SK-N-SH (cell line): ENCODE results near the gene RABGAP1L. TPM values are rescaled to one million over a fixed set of nuclear protein-coding genes. Genes with fewer than 3 reads are reported as not detected.

Source experiments
- CTCF ChIA-PET: fragments of 300-600, 350-600 bp; formaldehyde crosslinking; extraction: SDS; loops from one replicate; lab custom pipeline; 2021; lab: Yijun Ruan, JAX
- POLR2A ChIA-PET: fragments of 350-600 bp; sonication (Branson Sonifier 250); formaldehyde crosslinking; extraction: SDS; loops from one replicate; lab custom pipeline; 2020; ENCODE audit warnings: antibody characterized with exemption, inconsistent platforms; lab: Yijun Ruan, JAX
- DNase-seq: peaks from one replicate; pipeline ENCODE4 v3.0.0; 2012
- H2AFZ ChIP-seq: fragments of 200-600 bp; sonication (generic); 2 replicates; pipeline ENCODE4 v1.8.1; 2016; ENCODE audit warnings: antibody characterized with exemption, mild to moderate bottlenecking, low read depth
- H3F3A ChIP-seq: fragments of 200-600 bp; sonication (generic); replicated peaks from 2 replicates; pipeline ENCODE3; 2016; ENCODE audit warnings: antibody characterized with exemption, mild to moderate bottlenecking; ENCODE audit not compliant: insufficient read depth
- H3K27ac ChIP-seq, 2 experiments: fragments of 200-500 bp in 1 of 2; fragments of 200-600 bp in 1 of 2; sonication (Bioruptor generic) in 1 of 2; sonication (generic), shearing (Covaris generic) in 1 of 2; 2 replicates each; pipeline versions ENCODE4 v1.5.1 to v1.6.1; 2014 to 2016; ENCODE audit warnings: low read depth in 2 of 2, inconsistent platforms in 1 of 2, low read length in 1 of 2, mild to moderate bottlenecking in 1 of 2, mixed read lengths in 1 of 2
- H3K27me3 ChIP-seq: fragments of 200-600 bp; sonication (generic), shearing (Covaris generic); 2 replicates; pipeline ENCODE4 v1.6.1; 2016; ENCODE audit warnings: mixed run types; ENCODE audit not compliant: insufficient read depth
- H3K36me3 ChIP-seq, 2 experiments: fragments of 200-500 bp in 1 of 2; fragments of 200-600 bp in 1 of 2; sonication (Bioruptor generic) in 1 of 2; sonication (generic) in 1 of 2; replicated peaks in 1 of 2; 2 replicates each; pipeline versions ENCODE3 to v1.5.1; 2014 to 2016; ENCODE audit warnings: low read length in 1 of 2, mild to moderate bottlenecking in 1 of 2; ENCODE audit not compliant: insufficient read depth in 2 of 2, control insufficient read depth in 1 of 2
- H3K4me1 ChIP-seq, 2 experiments: fragments of 200-500 bp in 1 of 2; fragments of 200-600 bp in 1 of 2; sonication (Bioruptor generic) in 1 of 2; sonication (generic), shearing (Covaris generic) in 1 of 2; 2 replicates each; pipeline versions ENCODE4 v1.5.1 to v1.6.1; 2014 to 2016; ENCODE audit warnings: low read depth in 1 of 2, low read length in 1 of 2, mixed run types in 1 of 2; ENCODE audit not compliant: insufficient read depth in 2 of 2, control insufficient read depth in 1 of 2
- H3K4me2 ChIP-seq: fragments of 200-600 bp; sonication (generic), shearing (Covaris generic); 2 replicates; pipeline ENCODE4 v1.6.1; 2017; ENCODE audit warnings: mixed run types
- H3K4me3 ChIP-seq, 2 experiments: fragments of 200-500 bp in 1 of 2; fragments of 200-600 bp in 1 of 2; sonication (Bioruptor generic) in 1 of 2; sonication (generic), shearing (Covaris generic) in 1 of 2; 2 replicates each; pipeline versions ENCODE4 v1.5.1 to v1.8.1; 2014 to 2016; ENCODE audit warnings: low read depth in 2 of 2, inconsistent platforms in 1 of 2, low read length in 1 of 2, mild to moderate bottlenecking in 1 of 2, mixed read lengths in 1 of 2, moderate library complexity in 1 of 2
- H3K79me2 ChIP-seq: fragments of 200-600 bp; sonication (generic); 2 replicates; pipeline ENCODE4 v1.8.1; 2017; ENCODE audit warnings: mild to moderate bottlenecking; ENCODE audit not compliant: insufficient read depth
- H3K9ac ChIP-seq: fragments of 200-600 bp; sonication (generic); 2 replicates; pipeline ENCODE4 v1.6.1; 2017; ENCODE audit warnings: mixed run types
- H3K9me2 ChIP-seq: fragments of 200-600 bp; sonication (generic); 2 replicates; pipeline ENCODE4 v1.6.1; 2017; ENCODE audit warnings: mixed run types
- H3K9me3 ChIP-seq: fragments of 200-600 bp; sonication (generic); 2 replicates; pipeline ENCODE4 v1.6.1; 2017; ENCODE audit warnings: mixed run types, mild to moderate bottlenecking, moderate library complexity
- H4K20me1 ChIP-seq: fragments of 200-600 bp; sonication (generic); 2 replicates; pipeline ENCODE4 v1.6.1; 2017; ENCODE audit warnings: mild to moderate bottlenecking, mixed run types; ENCODE audit not compliant: insufficient read depth
- EZH2phosphoT487 ChIP-seq: fragments of 200-600 bp; sonication (generic); IDR thresholded peaks from 2 replicates; pipeline ENCODE4 v1.6.1; 2017; ENCODE audit warnings: low read depth, mixed run types, mild to moderate bottlenecking, antibody characterized with exemption, moderate library complexity, borderline replicate concordance
- FOXJ3 ChIP-seq: sonication (generic); formaldehyde crosslinking; IDR thresholded peaks from 2 replicates; pipeline ENCODE4 v1.5.1; 2020; ENCODE audit warnings: mild to moderate bottlenecking, missing genetic modification reagents
- FOXM1 ChIP-seq: IDR thresholded peaks from 2 replicates; pipeline ENCODE4 v1.4.0; 2012; ENCODE audit warnings: low read depth, mild to moderate bottlenecking
- JUND ChIP-seq: IDR thresholded peaks from 2 replicates; pipeline ENCODE4 v1.4.0; 2012
- MXI1 ChIP-seq: IDR thresholded peaks from 2 replicates; pipeline ENCODE4 v1.6.1; 2012; ENCODE audit warnings: mild to moderate bottlenecking, low read depth, low read length, improper control_type of control experiment
- NRF1 ChIP-seq: IDR thresholded peaks from 2 replicates; pipeline ENCODE4 v1.6.1; 2012; ENCODE audit warnings: low read depth, mild to moderate bottlenecking, low read length
- PBX3 ChIP-seq: IDR thresholded peaks from 2 replicates; pipeline ENCODE4; 2012
- RAD21 ChIP-seq: IDR thresholded peaks from 2 replicates; pipeline ENCODE4 v1.6.1; 2012; ENCODE audit warnings: mild to moderate bottlenecking, low read length
- RFX5 ChIP-seq: IDR thresholded peaks from 2 replicates; pipeline ENCODE4 v1.6.1; 2012; ENCODE audit warnings: mild to moderate bottlenecking, improper control_type of control experiment, low read length
- TAF1 ChIP-seq: IDR thresholded peaks from 2 replicates; pipeline ENCODE4 v1.6.1; 2012; ENCODE audit warnings: low read depth, mild to moderate bottlenecking, low read length, moderate library complexity, borderline replicate concordance
- WGBS: methylation state at CpG from one replicate; pipeline ENCODE4 v1.1.6; 2017; ENCODE audit warnings: low lambda C conversion rate; 5-methylcytosine and 5-hydroxymethylcytosine counted together
- polyA plus RNA-seq, 3 experiments: library from polyadenylated mRNA; depleted of rRNA; stranded (reverse); fragments of >200 nt; gene quantifications; 2 replicates each; pipeline ENCODE4 v1.2.3, GENCODE V29; 2012
- TF ChIP-seq, protein P1 (sequence below): IDR thresholded peaks from 2 replicates; pipeline ENCODE4 v1.6.1; 2012; ENCODE audit warnings: mild to moderate bottlenecking, low read depth, low read length, moderate library complexity
- TF ChIP-seq, protein P2 (sequence below): fragments of 150-350 bp; IDR thresholded peaks from 2 replicates; pipeline ENCODE4 v1.6.1; 2016; ENCODE audit warnings: mild to moderate bottlenecking, low read depth, low read length

The RABGAP1L gene
- polyA plus RNA-seq, 1 of the 3 experiments (the other 2 are of a cell fraction): 7.2 TPM

GRCh38 chr1:174358344-174358743 is 199.0 kb downstream of the RABGAP1L start (continued):
- no peak for TF ChIP-seq PBX3
- TF ChIP-seq RAD21: no peak
- no peak for TF ChIP-seq JUND
- no peak for TF ChIP-seq RFX5
- TF ChIP-seq MXI1: no peak
- no peak for TF ChIP-seq FOXJ3 (CRISPR knock-in tag)

DNA sequence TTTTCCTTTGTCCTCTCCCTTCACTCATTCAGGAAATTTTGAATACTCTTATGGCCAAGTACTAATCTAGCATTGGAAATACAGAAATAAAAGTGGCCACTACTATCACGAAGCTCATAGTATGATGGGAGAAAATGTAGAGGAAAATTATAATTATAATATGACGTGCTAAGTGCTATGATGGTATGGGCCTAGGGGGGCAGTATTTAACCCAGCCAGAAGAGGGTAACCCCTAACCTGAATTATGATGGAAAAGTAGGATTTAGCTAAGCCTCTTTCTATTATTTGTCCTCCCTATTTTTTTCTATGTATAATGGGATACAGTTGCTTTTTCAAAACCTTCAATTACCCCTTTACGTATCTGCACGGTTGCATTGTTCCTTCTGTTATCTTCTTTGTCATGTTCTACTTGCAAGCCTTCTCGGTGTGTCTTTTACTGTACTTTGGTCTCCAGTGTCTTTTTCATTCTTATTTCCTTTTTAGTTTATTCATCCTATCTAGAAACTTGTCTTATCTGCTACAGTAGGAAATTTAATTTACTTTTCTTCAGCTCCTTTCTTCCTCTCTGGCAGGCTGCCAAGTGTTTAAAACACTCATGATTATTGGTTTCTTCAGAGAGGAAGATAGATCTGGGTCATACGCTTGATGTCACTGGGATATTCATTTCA is 199.6 kb downstream of the RABGAP1L start:
- H2AFZ ChIP-seq: no peak overlapping the region
- POLR2A ChIA-PET: no interaction called here
- WGBS: 79% methylated on average over 6 of the region's 6 CpGs
- CTCF ChIA-PET: interaction anchor here (0.7 kb wide), 1 partner anchor 387 kb away, joined by 3 read pairs; no protein-coding TSS in a partner anchor
- H3K4me3 ChIP-seq: no peak overlapping the region
- H3K27ac ChIP-seq: no peak overlapping the region
- H3K4me1 ChIP-seq: no peaks in the 10 kb centered on the region; a peak in 1 of 4 replicates
- H3K36me3 ChIP-seq: no peaks in the 10 kb centered on the region
- no peaks in the 10 kb centered on the region for H4K20me1 ChIP-seq
- no peak for TF ChIP-seq NRF1
- TF ChIP-seq TAF1: no peak
- no peak for TF ChIP-seq FOXM1
- TF ChIP-seq, protein P1, sequence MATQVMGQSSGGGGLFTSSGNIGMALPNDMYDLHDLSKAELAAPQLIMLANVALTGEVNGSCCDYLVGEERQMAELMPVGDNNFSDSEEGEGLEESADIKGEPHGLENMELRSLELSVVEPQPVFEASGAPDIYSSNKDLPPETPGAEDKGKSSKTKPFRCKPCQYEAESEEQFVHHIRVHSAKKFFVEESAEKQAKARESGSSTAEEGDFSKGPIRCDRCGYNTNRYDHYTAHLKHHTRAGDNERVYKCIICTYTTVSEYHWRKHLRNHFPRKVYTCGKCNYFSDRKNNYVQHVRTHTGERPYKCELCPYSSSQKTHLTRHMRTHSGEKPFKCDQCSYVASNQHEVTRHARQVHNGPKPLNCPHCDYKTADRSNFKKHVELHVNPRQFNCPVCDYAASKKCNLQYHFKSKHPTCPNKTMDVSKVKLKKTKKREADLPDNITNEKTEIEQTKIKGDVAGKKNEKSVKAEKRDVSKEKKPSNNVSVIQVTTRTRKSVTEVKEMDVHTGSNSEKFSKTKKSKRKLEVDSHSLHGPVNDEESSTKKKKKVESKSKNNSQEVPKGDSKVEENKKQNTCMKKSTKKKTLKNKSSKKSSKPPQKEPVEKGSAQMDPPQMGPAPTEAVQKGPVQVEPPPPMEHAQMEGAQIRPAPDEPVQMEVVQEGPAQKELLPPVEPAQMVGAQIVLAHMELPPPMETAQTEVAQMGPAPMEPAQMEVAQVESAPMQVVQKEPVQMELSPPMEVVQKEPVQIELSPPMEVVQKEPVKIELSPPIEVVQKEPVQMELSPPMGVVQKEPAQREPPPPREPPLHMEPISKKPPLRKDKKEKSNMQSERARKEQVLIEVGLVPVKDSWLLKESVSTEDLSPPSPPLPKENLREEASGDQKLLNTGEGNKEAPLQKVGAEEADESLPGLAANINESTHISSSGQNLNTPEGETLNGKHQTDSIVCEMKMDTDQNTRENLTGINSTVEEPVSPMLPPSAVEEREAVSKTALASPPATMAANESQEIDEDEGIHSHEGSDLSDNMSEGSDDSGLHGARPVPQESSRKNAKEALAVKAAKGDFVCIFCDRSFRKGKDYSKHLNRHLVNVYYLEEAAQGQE: no peak
- no peak for TF ChIP-seq RFX5
- no peak for TF ChIP-seq FOXJ3 (CRISPR knock-in tag)
- no peak for TF ChIP-seq EZH2phosphoT487
- TF ChIP-seq, protein P2, sequence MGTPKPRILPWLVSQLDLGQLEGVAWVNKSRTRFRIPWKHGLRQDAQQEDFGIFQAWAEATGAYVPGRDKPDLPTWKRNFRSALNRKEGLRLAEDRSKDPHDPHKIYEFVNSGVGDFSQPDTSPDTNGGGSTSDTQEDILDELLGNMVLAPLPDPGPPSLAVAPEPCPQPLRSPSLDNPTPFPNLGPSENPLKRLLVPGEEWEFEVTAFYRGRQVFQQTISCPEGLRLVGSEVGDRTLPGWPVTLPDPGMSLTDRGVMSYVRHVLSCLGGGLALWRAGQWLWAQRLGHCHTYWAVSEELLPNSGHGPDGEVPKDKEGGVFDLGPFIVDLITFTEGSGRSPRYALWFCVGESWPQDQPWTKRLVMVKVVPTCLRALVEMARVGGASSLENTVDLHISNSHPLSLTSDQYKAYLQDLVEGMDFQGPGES: no peak
- no peaks in the 10 kb centered on the region for H3K27me3 ChIP-seq
- H3F3A ChIP-seq: no peaks in the 10 kb centered on the region
- no peaks in the 10 kb centered on the region for H3K9me3 ChIP-seq
- H3K9me2 ChIP-seq: no peaks in the 10 kb centered on the region
- no peak overlapping the region for H3K9ac ChIP-seq
- DNase-seq: no peak
- no peaks in the 10 kb centered on the region for H3K79me2 ChIP-seq
- no peak overlapping the region for H3K4me2 ChIP-seq
